GM21515 (cell line): ENCODE results near the gene ITFG1.
"Not testable (repeated sequence)": the region's sequence is repeated elsewhere in the genome, so short reads cannot be mapped to it uniquely, and the experiment has no call there.

ENCODE experiments used
- ATAC-seq: cut with Tn5 transposase; IDR thresholded peaks from one replicate; pipeline ENCODE4 v1.9.1; 2021; ENCODE audit not compliant: unreplicated experiment

The ITFG1 gene

DNA sequence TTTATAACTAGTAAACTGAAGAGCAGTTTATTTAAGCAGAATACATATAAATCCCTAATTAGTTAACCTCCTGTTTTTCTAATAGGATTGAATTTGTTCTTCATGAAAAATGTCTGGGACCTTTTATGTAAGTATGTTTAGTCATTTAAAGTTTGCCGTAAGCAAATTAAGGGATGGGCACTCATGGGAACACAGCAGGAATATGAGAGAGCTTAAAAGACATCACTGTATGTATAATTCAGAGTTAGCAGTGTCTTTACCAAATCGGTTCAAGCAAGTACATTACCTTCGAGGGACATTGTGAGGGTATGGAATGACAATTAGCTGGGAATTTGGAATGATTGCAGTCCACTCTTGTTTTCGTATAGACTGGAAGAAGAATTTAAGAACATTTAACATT is 299.4 kb downstream of the ITFG1 start:
- no peak for ATAC-seq

DNA sequence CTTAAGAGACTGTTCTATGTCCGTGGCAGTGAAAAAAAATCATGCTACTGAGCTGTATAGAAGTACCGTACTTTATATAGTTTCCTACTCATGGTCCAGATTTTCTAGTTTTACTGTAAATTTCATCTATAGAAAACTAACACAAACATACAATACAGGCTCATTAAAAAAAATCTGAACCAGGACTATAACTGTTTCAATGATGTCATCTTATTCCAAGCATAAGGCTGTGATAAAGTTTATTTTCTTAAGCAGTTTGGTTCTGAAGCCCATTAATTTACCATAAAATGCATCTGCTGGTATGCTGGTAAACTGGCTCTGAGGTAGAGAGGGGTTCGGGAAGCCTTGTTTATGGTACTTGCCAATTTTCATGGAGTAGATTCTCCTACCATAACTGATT is 300.4 kb downstream of the ITFG1 start:
- ATAC-seq, result no peak

DNA sequence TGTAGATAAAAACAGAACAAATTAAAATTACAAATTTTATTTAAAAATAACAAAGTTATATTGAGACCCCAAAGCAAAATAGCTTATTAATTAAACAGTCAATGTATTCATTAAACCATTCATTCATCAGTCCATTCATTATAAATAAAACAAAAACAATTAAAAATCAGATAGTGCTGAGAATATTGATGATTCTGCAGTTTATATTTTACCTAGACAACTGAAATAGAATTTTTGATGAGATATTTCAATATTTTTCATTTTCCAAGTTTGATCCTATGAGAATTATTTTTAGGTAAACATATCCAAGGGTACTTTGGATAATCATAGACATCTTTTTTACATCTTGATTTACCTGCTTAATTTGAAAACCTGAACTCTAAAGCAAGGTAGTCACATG is 301.9 kb downstream of the ITFG1 start:
- no peak for ATAC-seq

DNA sequence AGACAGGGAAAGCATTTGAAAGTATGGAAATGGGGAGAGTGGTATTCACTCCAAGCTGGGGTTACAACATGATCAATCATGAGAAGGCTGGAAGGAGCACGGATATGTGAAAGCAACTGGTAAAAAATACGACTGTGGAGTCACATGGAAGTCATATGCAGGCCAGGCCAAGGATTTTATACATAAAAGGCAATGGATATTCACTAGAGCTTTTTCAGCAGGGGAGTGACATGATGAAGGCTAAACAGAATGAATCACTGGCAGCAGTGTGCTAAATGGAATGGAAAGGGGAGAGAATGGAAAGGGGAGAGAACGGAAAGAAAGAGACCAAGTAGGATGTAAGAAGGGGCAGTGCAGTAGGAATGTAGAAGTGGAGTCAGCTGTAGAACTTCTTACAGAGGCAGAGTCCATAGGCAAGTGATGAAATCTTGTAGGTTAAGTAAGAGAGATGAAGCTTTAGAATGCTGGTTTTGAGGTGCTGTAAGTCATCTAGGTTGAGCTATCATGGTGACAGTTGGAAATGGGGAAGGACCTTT is 304.1 kb downstream of the ITFG1 start:
- ATAC-seq, result no peak

DNA sequence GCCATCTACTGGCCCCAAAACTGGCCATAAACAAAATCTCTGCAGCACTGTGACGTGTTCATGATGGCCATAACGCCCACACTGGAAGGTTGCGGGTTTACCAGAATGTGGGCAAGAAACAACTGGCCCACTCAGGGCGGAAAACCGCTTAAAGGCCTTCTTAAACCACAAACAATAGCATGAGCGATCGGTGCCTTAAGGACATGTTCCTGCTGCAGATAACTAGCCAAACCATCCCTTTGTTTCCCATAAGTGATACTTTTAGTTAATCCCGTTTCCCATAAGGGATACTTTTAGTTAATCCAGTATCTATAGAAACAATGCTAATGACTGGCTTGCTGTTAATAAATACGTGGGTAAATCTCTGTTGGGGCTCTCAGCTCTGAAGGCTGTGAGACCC is 308.4 kb downstream of the ITFG1 start:
- not testable (repeated sequence) for ATAC-seq

DNA sequence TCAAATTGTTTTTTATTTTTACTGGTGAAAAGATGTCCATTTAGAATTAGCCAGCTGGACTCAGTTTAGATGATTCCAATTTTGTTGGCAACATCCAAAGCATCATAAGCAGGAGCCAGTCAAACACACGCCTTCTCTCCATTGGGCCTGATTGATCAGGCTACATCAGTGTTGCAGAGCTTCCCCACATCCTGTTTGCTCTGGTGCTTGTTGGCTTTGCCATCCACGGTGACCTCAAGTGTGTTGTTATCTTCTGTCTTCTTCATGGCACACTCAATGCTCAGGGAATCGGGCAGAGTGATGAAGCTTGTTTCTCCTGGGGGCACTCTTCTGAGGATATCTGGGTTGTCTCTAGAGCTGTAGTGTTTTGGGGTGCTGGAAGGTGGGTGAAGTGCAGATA is 310.8 kb downstream of the ITFG1 start:
- ATAC-seq, result no peak

DNA sequence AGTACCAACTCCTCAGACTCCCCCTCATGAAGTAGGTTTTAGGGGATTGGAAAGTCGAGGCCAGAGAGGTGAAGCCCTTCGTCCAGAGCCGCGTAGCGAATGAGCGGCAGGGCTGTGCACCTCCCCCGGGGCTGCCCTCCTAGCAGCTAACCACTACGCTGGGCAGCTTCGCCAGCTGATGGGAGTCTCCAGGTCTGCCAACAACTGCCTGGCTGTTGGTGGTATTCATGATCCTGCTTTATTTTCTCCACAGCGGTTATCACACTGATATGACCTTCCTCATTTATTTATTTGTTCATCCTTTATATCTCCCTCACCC is 316.3 kb downstream of the ITFG1 start:
- ATAC-seq, result no peak

DNA sequence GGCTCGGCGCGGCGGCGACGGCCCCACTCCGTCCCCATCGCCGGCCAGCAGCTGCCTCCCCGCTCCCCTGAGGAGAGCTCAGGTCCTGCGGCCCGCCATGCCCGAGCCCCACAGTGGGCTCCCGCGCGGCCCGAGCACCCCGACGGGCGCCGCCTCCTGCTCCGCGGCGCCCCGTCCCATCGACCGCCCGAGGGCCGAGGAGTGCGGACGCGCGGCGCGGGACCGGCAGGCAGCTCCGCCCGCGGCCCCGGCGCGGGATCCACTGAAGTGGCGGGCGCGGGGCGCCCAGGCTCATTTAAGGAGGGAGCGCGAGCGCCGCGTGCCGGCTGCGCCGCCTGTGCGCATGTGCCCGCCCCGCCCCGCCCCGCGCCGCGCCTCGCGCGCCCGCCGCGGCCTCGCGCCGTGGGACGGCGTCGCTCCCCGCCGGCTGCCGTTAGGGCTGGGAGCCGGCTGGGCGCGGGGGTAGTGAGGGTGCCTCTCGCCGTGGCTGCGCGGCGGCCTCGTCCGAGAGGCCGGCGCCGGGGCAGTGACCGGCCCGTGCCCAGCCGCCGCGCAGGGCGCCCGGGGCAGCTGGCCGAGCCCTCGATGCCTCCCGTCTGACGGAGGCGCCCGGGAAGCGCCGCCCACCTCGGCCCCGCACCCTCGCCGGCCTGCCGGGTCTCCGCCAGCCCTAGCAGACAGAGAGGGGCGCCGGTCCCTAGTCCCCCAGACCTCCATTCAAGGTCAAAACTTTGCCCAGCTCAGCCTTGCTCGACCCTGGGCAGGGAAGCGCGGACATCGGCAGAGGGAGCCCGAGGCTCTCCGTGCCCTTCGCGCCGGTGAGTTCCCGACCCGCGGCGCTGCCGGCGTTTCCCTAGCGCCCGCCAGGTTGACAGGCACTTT is 316.9 kb downstream of the ITFG1 start, which contains the start of gene NETO2:
NETO2 (minus strand) TSS at position 269 of the 882 bp plus-strand sequence. CDS start 333 bp downstream, outside the sequence.
- peak; percentile 50 for ATAC-seq

DNA sequence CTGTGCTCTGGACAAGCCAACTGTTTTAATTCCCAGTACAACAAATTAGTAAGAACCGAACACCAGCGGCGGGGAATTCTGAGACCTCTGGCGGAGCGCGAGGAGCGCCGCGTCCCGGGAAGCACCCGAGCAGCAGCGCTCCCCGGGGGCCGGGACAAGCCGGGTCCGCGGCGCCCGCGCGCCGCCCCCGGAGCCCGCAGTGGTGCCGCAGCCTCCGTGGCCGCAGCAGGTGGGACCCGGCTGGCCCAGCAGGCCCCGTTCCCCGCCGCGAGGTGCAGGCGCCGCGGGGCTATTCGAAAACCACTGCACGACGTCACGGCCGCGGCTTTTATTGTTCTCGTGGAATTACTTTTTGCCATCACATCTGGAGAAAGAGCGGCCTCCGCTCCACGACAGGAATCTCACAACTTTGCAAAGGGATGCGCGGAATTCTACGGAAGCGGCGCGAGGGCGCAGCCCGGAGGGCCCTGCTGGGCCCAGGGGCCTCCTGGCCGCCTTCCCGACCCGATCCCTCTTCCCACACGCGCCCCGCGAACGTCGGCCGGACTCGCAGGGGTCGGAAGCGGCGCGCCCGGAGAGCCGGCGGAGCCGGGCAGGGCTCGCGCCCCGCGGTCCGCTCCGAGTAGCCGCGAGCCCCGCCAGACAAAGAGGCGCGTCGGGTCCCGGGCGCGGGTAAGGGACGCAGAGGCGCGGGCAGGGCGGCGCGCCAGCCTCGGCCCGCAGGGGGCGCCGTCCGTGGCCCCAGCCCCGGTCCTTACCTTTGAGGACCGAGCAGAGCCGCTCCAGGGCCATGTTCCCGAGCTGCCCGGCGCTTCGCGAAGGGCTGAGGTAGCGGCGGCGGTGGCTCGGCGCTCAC is 317.8 kb downstream of the ITFG1 start:
- peak; percentile 65 for ATAC-seq

DNA sequence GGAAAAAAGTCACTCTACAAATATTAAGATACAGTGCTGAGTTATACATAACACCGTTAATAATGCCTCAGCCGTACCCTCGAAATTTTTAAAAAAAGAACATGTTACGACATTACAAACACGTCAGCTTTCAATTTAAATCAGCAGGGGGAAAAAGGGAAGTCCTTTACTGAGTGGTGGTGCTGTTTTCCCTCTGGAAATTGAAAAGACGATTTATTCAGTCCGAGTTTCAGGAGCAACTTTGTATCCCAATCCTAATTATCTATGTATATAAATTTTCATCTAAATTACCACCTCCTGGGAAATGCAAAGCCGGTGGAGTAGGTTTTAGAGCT is 318.4 kb downstream of the ITFG1 start:
- no peak for ATAC-seq

DNA sequence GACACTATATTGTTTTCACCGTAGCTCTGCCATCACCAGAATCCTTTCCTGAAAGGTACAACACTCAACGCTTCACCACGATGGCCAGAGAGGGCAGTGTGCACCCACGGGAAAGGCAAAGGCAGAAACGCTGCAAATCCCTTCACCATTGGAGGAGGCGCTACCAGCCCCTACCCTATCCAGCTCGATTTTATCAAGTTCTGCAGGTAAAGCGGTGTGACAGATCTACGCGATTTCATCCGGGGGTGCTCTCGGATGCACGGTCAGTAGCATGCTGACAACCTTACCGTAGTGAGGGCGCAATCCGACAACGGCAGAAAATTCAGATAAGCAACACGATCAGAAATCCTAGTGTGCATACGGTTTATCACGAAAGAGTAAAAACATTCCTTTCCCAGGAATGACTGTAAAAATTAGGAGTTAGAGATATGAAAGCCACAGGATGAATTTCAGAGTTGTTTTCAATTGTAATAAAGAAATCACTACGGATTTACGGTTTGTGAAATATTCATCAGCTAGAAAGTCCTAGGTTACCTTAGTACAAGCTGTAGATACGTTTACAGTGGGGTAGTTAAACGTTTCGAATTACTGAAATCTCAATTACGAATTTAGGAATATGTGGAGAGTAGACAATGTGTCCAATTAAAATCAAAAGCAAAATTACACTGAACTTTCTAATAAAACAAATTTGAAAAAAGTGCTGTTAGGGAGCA is 318.9 kb downstream of the ITFG1 start:
- ATAC-seq, result peak; percentile 54

DNA sequence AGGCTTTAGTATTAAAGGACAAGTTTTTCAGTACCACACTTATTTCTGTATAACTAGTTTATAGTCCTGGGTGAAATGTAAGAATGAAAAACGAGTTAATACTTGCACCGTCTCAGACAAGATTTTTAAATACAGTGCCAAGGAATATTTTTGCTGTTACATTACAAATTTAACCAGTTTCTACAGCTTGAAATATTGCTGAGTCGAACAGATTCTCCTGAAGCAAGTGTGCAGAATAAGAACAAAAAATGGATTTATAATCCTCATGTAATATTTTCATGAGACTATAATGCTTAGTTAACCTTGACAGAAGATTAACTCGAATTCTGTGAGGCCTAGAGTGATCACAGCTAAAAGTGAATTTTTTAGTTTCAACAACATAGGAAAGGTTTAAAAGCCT is 320.2 kb downstream of the ITFG1 start:
- no peak for ATAC-seq

DNA sequence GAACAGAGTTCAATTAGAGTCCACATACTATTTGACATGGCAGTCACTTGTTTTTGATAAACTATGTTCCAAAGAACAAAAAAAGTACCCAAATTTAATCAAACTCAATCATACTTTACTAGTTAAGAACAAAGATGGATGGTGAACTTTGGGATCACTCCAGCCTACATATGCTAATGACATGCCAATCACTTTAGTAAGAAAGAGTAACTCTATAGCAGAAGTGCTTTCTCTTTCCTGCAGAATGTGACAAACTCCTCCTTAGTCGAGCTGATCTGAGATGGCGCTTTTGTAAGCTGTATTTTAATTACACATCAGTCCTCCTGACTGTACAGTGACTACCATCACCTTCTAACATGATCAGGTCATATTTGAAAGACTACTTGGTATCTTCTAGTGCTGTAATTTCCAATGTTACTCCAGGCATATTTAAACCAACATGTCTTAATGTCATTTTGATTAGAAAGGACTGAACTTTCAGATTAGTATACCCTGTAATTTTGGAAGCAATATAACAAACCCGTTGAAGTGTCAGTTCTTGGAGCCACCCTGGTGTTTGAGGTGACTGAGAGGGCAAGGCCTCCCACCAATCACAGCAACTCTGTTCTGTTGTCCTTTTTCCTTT is 321.2 kb downstream of the ITFG1 start:
- ATAC-seq, result no peak

DNA sequence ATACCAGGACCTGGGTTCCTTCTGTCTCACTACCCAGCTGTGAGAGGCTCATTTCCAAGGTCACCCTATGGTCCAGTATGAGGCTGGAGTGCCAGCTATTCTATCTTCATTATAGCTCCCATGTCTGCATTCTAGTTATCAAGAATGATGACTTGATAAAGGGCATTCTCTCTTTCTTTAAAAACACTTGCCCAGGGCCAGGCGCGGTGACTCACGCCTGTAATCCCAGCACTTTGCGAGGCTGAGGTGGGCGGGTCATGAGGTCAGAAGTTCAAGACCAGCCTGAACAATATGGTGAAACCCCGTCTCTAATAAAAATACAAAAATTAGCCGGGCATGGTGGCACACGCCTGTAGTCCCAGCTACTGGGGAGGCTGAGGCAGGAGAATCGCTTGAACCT is 322.9 kb downstream of the ITFG1 start:
- ATAC-seq, result not testable (repeated sequence)

DNA sequence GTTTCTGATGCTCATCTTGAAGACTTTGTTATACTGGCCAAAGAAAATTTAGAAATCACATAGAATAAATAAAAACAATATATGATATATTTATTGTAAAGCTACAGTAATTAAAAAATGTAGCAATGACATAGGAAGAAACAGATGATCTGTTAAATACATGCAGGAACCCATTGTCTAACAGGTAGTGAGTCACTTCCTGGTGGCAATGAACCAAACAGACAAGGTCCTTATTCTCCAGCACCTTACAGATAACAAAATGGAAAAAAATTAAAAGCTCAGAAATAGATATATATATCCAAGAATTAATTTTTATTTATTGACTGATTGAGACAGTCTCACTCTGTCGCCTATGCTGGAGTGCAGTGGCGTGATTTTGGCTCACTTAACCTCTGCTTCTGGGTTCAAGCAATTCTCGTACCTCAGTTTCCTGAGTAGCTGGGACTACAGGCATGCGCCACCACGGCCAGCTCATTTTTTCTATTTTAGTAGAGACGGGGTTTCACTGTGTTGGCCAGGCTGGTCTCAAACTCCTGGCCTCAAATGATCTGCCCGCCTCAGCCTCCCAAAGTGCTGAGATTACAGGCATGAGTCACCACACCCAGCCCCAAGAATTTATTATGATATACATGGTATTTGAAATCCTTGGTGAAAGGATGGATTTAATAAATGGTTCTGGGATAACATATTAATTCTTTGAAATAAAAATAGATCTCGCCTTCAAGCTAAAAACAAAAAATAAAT is 324.6 kb downstream of the ITFG1 start:
- ATAC-seq, result no peak

DNA sequence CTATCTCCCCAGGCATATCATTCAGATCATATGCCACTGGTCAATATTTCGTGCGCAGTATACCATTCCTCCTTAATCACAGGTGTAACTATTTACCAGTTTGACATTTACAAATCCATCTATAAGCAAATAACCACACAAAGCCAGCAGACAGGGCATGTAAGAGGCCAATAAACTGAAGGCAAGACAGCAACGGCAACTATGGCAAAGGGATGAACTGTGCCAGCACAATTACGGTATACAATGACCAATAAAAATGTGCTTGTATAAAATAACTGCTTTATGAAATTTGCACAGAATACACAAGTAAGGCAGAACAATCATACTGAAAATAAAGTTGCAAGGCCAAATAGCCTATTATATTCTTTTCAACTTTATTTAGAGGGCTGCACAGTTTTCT is 326.3 kb downstream of the ITFG1 start:
- no peak for ATAC-seq

DNA sequence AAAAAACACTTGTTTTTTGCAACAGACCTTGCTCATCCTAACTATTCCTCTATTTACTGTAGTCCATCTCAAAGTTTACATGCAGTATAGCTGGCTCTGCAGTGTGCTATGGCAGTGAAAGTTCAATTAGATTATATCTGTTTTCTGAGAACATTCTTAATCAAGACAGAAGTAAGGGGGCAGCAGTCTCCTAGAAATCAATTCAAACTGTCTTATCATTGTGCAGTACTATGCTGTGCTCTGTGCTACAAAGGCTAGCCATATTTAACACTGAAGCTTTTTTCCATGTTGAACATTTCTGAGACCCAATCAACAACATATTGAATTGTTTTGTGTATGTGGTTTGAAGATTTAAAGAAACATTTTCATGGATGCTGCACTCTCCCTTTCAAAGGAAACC is 328.6 kb downstream of the ITFG1 start:
- no peak for ATAC-seq

DNA sequence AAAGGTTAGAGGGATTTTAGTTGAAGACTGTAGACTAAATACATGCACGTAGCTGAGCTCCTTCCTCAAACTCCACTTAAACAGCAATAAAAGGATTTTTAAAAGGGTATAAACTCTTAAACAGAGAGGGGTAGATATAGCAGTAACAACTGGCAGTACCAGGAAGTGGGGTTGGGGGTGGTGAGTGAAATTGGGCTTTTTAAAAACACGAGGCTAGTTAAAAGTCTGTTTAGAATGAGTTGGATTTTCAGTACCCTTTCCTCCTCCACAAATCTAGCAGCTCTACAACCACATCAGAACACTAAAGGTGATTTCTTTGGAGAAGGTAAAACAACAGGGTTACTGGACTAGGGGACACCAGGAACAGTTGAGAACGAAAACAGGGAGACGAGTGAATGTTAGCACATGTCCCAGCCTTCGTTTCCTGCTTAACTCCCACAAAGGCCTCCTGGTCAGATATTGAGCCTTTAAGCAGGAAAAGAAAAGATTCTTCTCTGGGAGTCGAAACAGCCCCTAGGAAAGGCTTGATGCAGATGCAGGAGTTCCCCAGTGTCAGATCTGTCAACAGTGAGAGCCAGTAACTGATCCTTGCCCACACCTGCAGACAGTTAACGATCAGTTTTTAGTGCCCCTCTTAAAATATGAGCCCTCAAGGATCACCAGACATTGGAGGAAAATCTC is 331.0 kb downstream of the ITFG1 start:
- ATAC-seq, result no peak

DNA sequence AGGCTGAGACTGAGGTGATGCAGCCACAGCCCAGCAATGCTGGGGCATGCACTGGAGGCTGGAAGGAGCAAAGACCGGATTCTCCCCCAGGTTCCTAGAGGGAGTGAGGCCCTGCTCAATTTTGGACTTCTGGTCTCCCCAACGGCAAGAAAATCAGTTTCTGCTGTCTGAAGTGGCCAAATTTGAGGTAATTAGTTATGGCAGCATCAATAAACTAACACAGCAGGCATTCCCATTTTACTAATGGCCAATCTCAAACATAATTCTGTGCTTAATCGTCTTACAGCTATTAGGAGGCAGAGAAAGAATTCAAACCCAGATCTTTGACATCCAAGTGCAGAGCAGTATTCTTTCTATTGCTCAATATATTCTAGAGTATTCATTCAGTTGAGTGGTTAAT is 333.3 kb downstream of the ITFG1 start:
- no peak for ATAC-seq

DNA sequence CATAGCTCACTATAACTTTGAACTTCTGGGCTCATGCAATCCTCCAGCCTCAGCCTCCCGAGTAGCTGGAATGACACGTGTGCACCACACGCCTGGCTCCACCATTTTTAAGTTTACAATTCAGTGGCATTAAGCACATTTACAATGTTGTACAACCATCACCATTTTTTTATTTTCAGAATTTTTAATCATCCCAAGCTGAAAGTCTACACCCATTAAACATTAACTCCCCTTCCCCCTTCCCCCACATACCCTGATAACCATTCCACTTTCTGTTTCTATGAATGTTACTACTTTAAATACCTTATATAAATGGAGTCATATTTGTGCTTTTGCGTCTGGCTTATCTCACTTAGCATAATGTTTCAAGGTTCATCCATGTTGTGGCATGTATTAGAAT is 335.1 kb downstream of the ITFG1 start:
- no peak for ATAC-seq
